ENCODE data around the gene SLCO1A2.

GRCh38 chr12:21370845-21371449, 36.2 kb upstream of the SLCO1A2 start:
- TF ChIP-seq CTCF (conservative IDR thresholded peaks at IDR 0.05) (no peak), EZH2 (IDR thresholded peaks at IDR 0.05; ENCODE audit: low read depth) (no peak)
